Prostate gland (tissue), 2 donors: Measurements from ENCODE around the gene FUT8. TPM values are rescaled to one million over a fixed set of nuclear protein-coding genes. Genes with fewer than 3 reads are reported as not detected.

Experiments
- DNase-seq: peaks from one replicate; pipeline ENCODE4 v3.0.0-alpha.2; 2019; ENCODE audit warnings: low spot score
- H3K27ac ChIP-seq, 2 donors: fragments of 200-600 bp; sonication (generic); 2 replicates each; pipeline ENCODE4 v1.5.1; 2017 to 2019
- H3K27me3 ChIP-seq: fragments of 200-600 bp; sonication (generic); replicated peaks from 2 replicates; pipeline ENCODE4 v1.5.1; 2019; ENCODE audit not compliant: insufficient read depth
- H3K36me3 ChIP-seq, 2 donors: fragments of 200-600 bp; sonication (generic); 1 replicate in 1 of 2; 2 replicates in 1 of 2; pipeline versions ENCODE4 v1.5.1 to v1.8.1; 2017 to 2019
- H3K4me1 ChIP-seq: fragments of 200-600 bp; sonication (generic); replicated peaks from 2 replicates; pipeline ENCODE4 v1.5.1; 2019
- H3K4me3 ChIP-seq, 2 donors: fragments of 200-600 bp; sonication (generic); 2 replicates each; pipeline ENCODE4 v1.5.1; 2017 to 2019
- H3K9me3 ChIP-seq: fragments of 200-600 bp; sonication (generic); 2 replicates; pipeline ENCODE4 v1.5.1; 2017
- CTCF ChIP-seq, 4 experiments: fragments of 200-600 bp in 2 of 4; fragments of 450-650 bp in 2 of 4; sonication (generic) in 2 of 4; IDR thresholded peaks; 1 replicate in 3 of 4; 2 replicates in 1 of 4; pipeline ENCODE4 v1.5.1; 2016 to 2019; ENCODE audit warnings: antibody characterized with exemption in 4 of 4, mild to moderate bottlenecking in 2 of 4, moderate library complexity in 2 of 4
- POLR2A ChIP-seq: fragments of 450-650 bp; IDR thresholded peaks from one replicate; pipeline ENCODE4 v1.6.1; 2016; ENCODE audit warnings: antibody characterized with exemption, mild to moderate bottlenecking
- POLR2AphosphoS5 ChIP-seq: sonication (generic); formaldehyde crosslinking; IDR thresholded peaks from one replicate; pipeline ENCODE4 v1.6.1; 2017; ENCODE audit warnings: antibody characterized with exemption
- WGBS: methylation state at CpG from one replicate; pipeline ENCODE4 v1.1.5; 2018; 5-methylcytosine and 5-hydroxymethylcytosine counted together
- intact Hi-C: fragments of 100-400 bp; cut with DNase I; formaldehyde crosslinking; loops from one replicate; pipeline ENCODE4 v1.14.2; 2022
- total RNA-seq, 2 donors: library from RNA; depleted of rRNA; stranded (reverse); fragments of >200 nt; gene quantifications; one replicate each; pipeline ENCODE4 v1.1.0, GENCODE V29; 2016

Gene FUT8
- total RNA-seq, 2 donors from 2014 or later: 12.4 to 27.9 TPM

GRCh38 chr14:65433157-65433556 is 20.6 kb downstream of the FUT8 start:
- no peaks in the 10 kb centered on the region for H3K9me3 ChIP-seq
- TF ChIP-seq POLR2A: no peak
- no peak for TF ChIP-seq CTCF (IDR thresholded peaks at IDR 0.05)
- TF ChIP-seq POLR2AphosphoS5: no peak
- H3K27me3 ChIP-seq: no peaks in the 10 kb centered on the region
- H3K4me1 ChIP-seq: no peaks in the 10 kb centered on the region
- H3K4me3 ChIP-seq: no peak overlapping the region
- WGBS: 98% methylated on average over 2 of the region's 2 CpGs
- no peaks in the 10 kb centered on the region for H3K36me3 ChIP-seq
- DNase-seq: no peak
- no peak overlapping the region for H3K27ac ChIP-seq
- intact Hi-C loops: no loop called here

GRCh38 chr14:65433646-65434045 is 21.1 kb downstream of the FUT8 start:
- H3K36me3 ChIP-seq: no peaks in the 10 kb centered on the region
- WGBS: 62% methylated on average over 2 of the region's 2 CpGs

DNA sequence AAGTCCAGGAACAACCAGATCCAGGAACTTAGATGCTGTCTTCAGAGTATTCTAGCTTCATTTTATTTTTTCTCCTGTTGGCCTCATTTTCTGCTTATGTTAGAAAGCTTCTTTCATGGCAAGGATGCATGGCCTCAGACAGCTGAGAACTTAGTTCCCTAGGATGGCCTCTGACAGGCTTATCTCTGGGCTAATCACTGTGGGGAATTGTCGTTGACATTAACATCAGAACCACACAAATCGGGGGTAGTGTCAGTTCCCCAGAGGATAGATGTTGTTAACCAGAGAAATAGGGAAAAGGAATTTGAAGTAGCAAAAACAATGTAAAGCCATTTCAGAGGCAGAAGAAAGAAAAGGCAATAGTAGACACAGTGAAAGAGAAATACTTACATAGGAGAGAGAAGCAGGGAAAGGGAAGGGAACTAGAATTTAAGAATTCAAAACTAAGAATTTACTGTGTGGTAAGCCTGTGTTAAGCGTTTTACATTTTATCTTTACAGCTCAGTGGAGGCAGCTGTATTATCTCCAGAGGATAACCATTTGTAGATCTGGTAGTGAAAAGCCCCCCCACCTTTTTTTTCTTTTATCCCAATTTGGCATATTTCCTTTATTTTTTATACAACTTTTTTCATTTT is 21.8 kb downstream of the FUT8 start:
- no peaks in the 10 kb centered on the region for H3K36me3 ChIP-seq
- no peaks in the 10 kb centered on the region for H3K9me3 ChIP-seq
- no peaks in the 10 kb centered on the region for H3K27me3 ChIP-seq
- intact Hi-C loops: no loop called here
- no peak for TF ChIP-seq CTCF (IDR thresholded peaks at IDR 0.05)
- no peak for TF ChIP-seq POLR2AphosphoS5
- no peak for TF ChIP-seq POLR2A
- 49% methylated on average over 3 of the region's 3 CpGs for WGBS
- no peaks in the 10 kb centered on the region for H3K4me1 ChIP-seq
- no peak overlapping the region for H3K27ac ChIP-seq
- no peak overlapping the region for H3K4me3 ChIP-seq
- no peak for DNase-seq

More at GRCh38 chr14:65433646-65434045, 21.1 kb downstream of the FUT8 start:
- Histone ChIP-seq H3K4me1 (no peaks in the 10 kb centered on the region), H3K27ac (no peak overlapping the region), H3K9me3 (no peaks in the 10 kb centered on the region), H3K27me3 (no peaks in the 10 kb centered on the region), H3K4me3 (no peak overlapping the region)
- DNase-seq: no peak
- TF ChIP-seq POLR2AphosphoS5 (no peak), CTCF (IDR thresholded peaks at IDR 0.05) (no peak), POLR2A (no peak)
- intact Hi-C loops: no loop called here

DNA sequence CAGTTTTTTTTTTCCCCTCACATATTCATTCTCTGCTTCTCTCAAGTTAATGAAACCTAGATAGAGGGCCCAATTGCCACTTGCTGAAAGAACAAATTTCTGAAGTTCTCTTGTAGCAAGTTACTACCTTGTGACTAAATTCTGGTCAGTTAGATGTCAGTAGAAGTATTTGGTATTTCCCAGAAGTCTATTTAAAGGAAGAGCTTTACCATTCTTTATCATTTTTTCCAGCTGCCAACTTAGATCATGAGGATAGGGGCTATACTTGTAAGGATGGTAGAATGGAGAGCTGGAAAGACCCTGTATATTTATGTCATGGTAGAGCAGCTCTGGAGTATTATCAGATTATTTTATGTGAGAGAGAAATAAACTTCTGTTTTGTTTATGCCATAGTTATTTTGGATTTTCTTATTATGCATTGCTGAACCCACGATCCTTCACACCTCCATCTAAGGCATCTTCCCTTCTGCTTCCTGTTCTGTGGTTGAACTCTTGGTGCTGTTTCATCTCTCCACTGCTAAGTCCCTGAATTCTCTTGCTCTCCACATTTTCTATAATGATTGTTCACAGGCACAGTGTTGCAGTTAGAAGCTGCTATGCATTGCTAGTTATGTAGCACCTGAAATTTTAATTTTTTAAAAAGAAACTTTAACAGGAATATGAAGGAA is 25.9 kb downstream of the FUT8 start:
- WGBS: 82% methylated on average over 1 of the region's 1 CpG
- no peaks in the 10 kb centered on the region for H3K4me1 ChIP-seq
- DNase-seq: no peak
- no peak overlapping the region for H3K27ac ChIP-seq
- H3K4me3 ChIP-seq: no peak overlapping the region
- TF ChIP-seq POLR2A (no peak), POLR2AphosphoS5 (no peak), CTCF (IDR thresholded peaks at IDR 0.05) (no peak)
- no peaks in the 10 kb centered on the region for H3K27me3 ChIP-seq
- intact Hi-C loops: no loop called here
- H3K36me3 ChIP-seq: no peaks in the 10 kb centered on the region
- H3K9me3 ChIP-seq: no peaks in the 10 kb centered on the region

DNA sequence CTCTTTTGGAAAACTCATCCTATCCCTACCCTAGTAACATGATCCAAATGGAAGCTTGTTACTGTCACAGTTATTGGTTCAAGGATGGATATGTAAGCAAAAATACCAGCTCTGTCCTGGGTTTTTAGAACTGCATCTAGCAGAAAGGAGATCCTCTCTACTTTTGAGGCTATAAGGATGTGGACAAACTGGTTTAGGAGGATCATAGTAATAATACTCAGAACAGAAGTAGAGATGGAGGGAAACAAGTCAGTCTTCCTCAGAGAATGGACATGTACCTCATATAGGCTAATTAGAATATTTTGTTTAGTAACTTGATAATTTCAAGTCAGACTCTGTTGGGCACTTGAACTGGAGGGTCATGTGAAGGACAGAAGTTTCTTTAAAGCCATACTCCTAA is 26.6 kb downstream of the FUT8 start:
- DNase-seq: no peak
- intact Hi-C loops: no loop called here
- Histone ChIP-seq H3K9me3 (no peaks in the 10 kb centered on the region), H3K4me3 (no peak overlapping the region), H3K36me3 (no peaks in the 10 kb centered on the region), H3K4me1 (no peaks in the 10 kb centered on the region), H3K27ac (no peak overlapping the region), H3K27me3 (no peaks in the 10 kb centered on the region)
- TF ChIP-seq POLR2AphosphoS5 (no peak), CTCF (IDR thresholded peaks at IDR 0.05) (no peak), POLR2A (no peak)
